K562 (cell line): ENCODE results near the gene EPB41L1. TPM values are rescaled to one million over a fixed set of nuclear protein-coding genes. Genes with fewer than 3 reads are reported as not detected.

Experiments
- ATAC-seq: fragments of 200-7000 bp; cut with Tn5 transposase; 3 replicates; pipeline ENCODE4 v1.9.1; 2020; ENCODE audit warnings: moderate library complexity
- BruUV-seq: library from RNA; stranded (reverse); fragments of 400-500 nt; replicated peaks from 2 replicates; lab custom pipeline; 2021; lab: Mats Ljungman, UMichigan
- CTCF ChIA-PET: fragments of 300-600 bp; formaldehyde crosslinking; extraction: SDS; loops from one replicate; lab custom pipeline; 2021; ENCODE audit warnings: low intra/inter-chr PET ratio; lab: Yijun Ruan, JAX
- POLR2A ChIA-PET: fragments of 300-600, 350-650 bp; sonication (Branson Sonifier 250); formaldehyde crosslinking; extraction: SDS; loops from one replicate; lab custom pipeline; 2021; ENCODE audit warnings: antibody characterized with exemption, inconsistent platforms; lab: Yijun Ruan, JAX
- DNase-seq, 4 experiments: peaks; one replicate each; pipeline versions ENCODE4 v3.0.0 to v3.0.0-alpha.2; 2011 to 2018; ENCODE audit warnings: low spot score in 3 of 4, mixed read lengths in 3 of 4; ENCODE audit errors: extremely low read depth in 1 of 4
- FAIRE-seq: peaks from 2 replicates; lab custom pipeline; 2011; peaks lifted over from hg19 to GRCh38; lab: Jason Lieb, UNC
- H2AFZ ChIP-seq: 2 replicates; pipeline ENCODE4 v1.6.0; 2011; ENCODE audit warnings: low read depth, low read length, control low read depth, inconsistent platforms
- H3K27ac ChIP-seq: fragments of 200-600 bp; 3 replicates; pipeline ENCODE4 v1.8.0; 2011; ENCODE audit warnings: low read depth, mild to moderate bottlenecking, control low read depth, inconsistent platforms, low read length, moderate library complexity, mixed read lengths; ENCODE audit errors: extremely low read depth
- H3K27me3 ChIP-seq, 2 experiments: fragments of 300-600 bp in 1 of 2; 2 replicates in 1 of 2; 3 replicates in 1 of 2; pipeline versions ENCODE4 v1.6.0 to v1.8.0; 2011; ENCODE audit warnings: inconsistent platforms in 2 of 2, low read length in 2 of 2, mild to moderate bottlenecking in 1 of 2, mixed read lengths in 1 of 2, moderate library complexity in 1 of 2; ENCODE audit not compliant: control insufficient read depth in 2 of 2, insufficient read depth in 2 of 2
- H3K36me3 ChIP-seq: fragments of 300-600 bp; 3 replicates; pipeline ENCODE4 v1.8.0; 2011; ENCODE audit warnings: mild to moderate bottlenecking, low read length, inconsistent platforms; ENCODE audit not compliant: control insufficient read depth, insufficient read depth
- H3K4me1 ChIP-seq, 2 experiments: fragments of 200-600 bp in 1 of 2; replicated peaks in 1 of 2; 2 replicates in 1 of 2; 3 replicates in 1 of 2; pipeline versions ENCODE4 v1.5.1 to v1.8.0; 2011; ENCODE audit warnings: inconsistent platforms in 2 of 2, low read length in 2 of 2, mild to moderate bottlenecking in 1 of 2, mixed read lengths in 1 of 2, moderate library complexity in 1 of 2; ENCODE audit not compliant: control insufficient read depth in 2 of 2, insufficient read depth in 2 of 2
- H3K4me2 ChIP-seq: 2 replicates; pipeline ENCODE4 v1.6.1; 2011; ENCODE audit warnings: low read length, control low read depth, inconsistent platforms, mixed read lengths; ENCODE audit not compliant: insufficient read depth
- H3K4me3 ChIP-seq: fragments of 200-600 bp; sonication (generic), shearing (Covaris generic); 2 replicates; pipeline ENCODE4 v1.5.1; 2016; ENCODE audit warnings: control low read depth, inconsistent platforms
- H3K79me2 ChIP-seq: fragments of 200-600 bp; 3 replicates; pipeline ENCODE4 v1.8.0; 2011; ENCODE audit warnings: low read length, inconsistent platforms; ENCODE audit not compliant: control insufficient read depth, insufficient read depth
- H3K9ac ChIP-seq, 2 experiments: 2 replicates each; pipeline versions ENCODE4 v1.6.0 to v1.6.1; 2011; ENCODE audit warnings: low read depth in 2 of 2, low read length in 2 of 2, control low read depth in 1 of 2, inconsistent platforms in 1 of 2, mild to moderate bottlenecking in 1 of 2, mixed read lengths in 1 of 2; ENCODE audit not compliant: insufficient read depth in 1 of 2
- H3K9me1 ChIP-seq: one replicate; pipeline ENCODE4 v1.6.0; 2011; ENCODE audit warnings: inconsistent platforms, mild to moderate bottlenecking, low read length, moderate library complexity; ENCODE audit not compliant: control insufficient read depth, insufficient read depth
- H3K9me3 ChIP-seq: replicated peaks from 2 replicates; pipeline ENCODE4 v1.5.1; 2011; ENCODE audit warnings: low read depth, low read length, inconsistent platforms; ENCODE audit not compliant: control insufficient read depth, insufficient read depth
- H4K20me1 ChIP-seq: replicated peaks from 2 replicates; pipeline ENCODE4 v1.6.1; 2011; ENCODE audit warnings: low read length, inconsistent platforms, mixed read lengths; ENCODE audit not compliant: control insufficient read depth, insufficient read depth
- C11orf30 ChIP-seq: fragments of 450-650 bp; IDR thresholded peaks from 2 replicates; pipeline ENCODE4 v1.6.1; 2016; ENCODE audit warnings: low read depth, mild to moderate bottlenecking
- DACH1 ChIP-seq: fragments of 450-650 bp; IDR thresholded peaks from 2 replicates; pipeline ENCODE4 v1.6.1; 2018; ENCODE audit not compliant: partially characterized antibody
- KDM1A ChIP-seq, 2 experiments: fragments of 450-650 bp; IDR thresholded peaks; 2 replicates each; pipeline ENCODE4 v1.6.1; 2016; ENCODE audit warnings: mild to moderate bottlenecking in 2 of 2
- MAFG ChIP-seq: fragments of 450-650 bp; conservative IDR thresholded peaks from 2 replicates; pipeline ENCODE4 v1.6.1; 2016; ENCODE audit warnings: missing genetic modification characterization, missing compliant biosample characterization
- MAFK ChIP-seq: IDR thresholded peaks from 2 replicates; pipeline ENCODE4 v1.6.1; 2011; ENCODE audit warnings: low read length, improper control_type of control experiment
- TCF7L2 ChIP-seq: fragments of 150-350 bp; IDR thresholded peaks from 2 replicates; pipeline ENCODE4 v1.6.1; 2016; ENCODE audit warnings: low read depth, mild to moderate bottlenecking, low read length, moderate library complexity
- ZNF316 ChIP-seq: fragments of 450-650 bp; IDR thresholded peaks from 2 replicates; pipeline ENCODE4 v1.6.1; 2016
- WGBS: fragments of 100-300 bp; shearing (Covaris generic); methylation state at CpG from one replicate; pipeline ENCODE4 v1.1.6; 2016; ENCODE audit warnings: low coverage, mixed read lengths; ENCODE audit not compliant: insufficient coverage; ENCODE audit errors: missing lambda C conversion rate; 5-methylcytosine and 5-hydroxymethylcytosine counted together
- in situ Hi-C: fragments of 300-500 bp; cut with MboI; formaldehyde crosslinking; loops from 4 replicates; pipeline ENCODE4 v1.15.0; 2018; ENCODE audit warnings: inconsistent platforms, mixed read lengths
- intact Hi-C: fragments of 100-400 bp; cut with micrococcal nuclease; formaldehyde crosslinking; loops from 2 replicates; pipeline ENCODE4 v1.14.2; 2022
- polyA plus RNA-seq, 8 experiments: library from polyadenylated mRNA; depleted of rRNA in 4 of 8; stranded (reverse) in 5 of 8; unstranded in 3 of 8; fragments of >200 nt; fragmentation: Nextera tagmentation in 2 of 8; fragmentation: Illumina TruSeq in 1 of 8; extraction: Ambion mirVana in 2 of 8; extraction: Trizol in 1 of 8; gene quantifications; 2 replicates each; pipeline versions ENCODE4 v1.2.1 to v1.2.3, GENCODE V29; 2011 to 2014; ENCODE audit warnings: inconsistent platforms in 1 of 8, missing spikeins in 1 of 8
- total RNA-seq, 7 experiments: library from RNA; depleted of rRNA in 6 of 7; stranded (reverse); fragments of >200 nt in 6 of 7; fragmentation: Illumina TruSeq in 2 of 7; extraction: Trizol in 2 of 7; gene quantifications; 2 replicates each; pipeline versions ENCODE4 v1.2.1 to v1.2.3, GENCODE V29; 2011 to 2021; ENCODE audit warnings: low replicate concordance in 1 of 7
- TF ChIP-seq, protein P1 (sequence below): IDR thresholded peaks from 3 replicates; pipeline ENCODE4 v1.6.1; 2011; ENCODE audit warnings: borderline replicate concordance, mild to moderate bottlenecking, moderate library complexity; ENCODE audit not compliant: insufficient read length; ENCODE audit errors: extremely low read depth

Gene EPB41L1
- total and polyA plus RNA-seq, 9 of the 15 experiments (the other 6 are each of a cell fraction or from before 2014, with no cell fraction given) = 0.11 to 4.3 (median 1.3) TPM

- Histone ChIP-seq H3K4me1 (peaks cover 5 to 7% of the 10 kb centered on the region in 2 experiments; a peak in 4 of 5 replicates), H3K9me1 (no peaks in the 10 kb centered on the region), H3K27ac (no peak overlapping the region), H3K4me3 (no peak overlapping the region), H3K27me3 (no peaks in the 10 kb centered on the region; a peak in 1 of 5 replicates), H4K20me1 (no peaks in the 10 kb centered on the region), H2AFZ (no peak overlapping the region), H3K4me2 (no peak overlapping the region), H3K9ac (no peak overlapping the region), H3K36me3 (peaks cover 46% of the 10 kb centered on the region; the same call in 2 of the 3 replicates), H3K79me2 (peaks cover 35% of the 10 kb centered on the region), H3K9me3 (no peaks in the 10 kb centered on the region)
- ATAC-seq (no peak), FAIRE-seq (no peak), DNase-seq (no peak)
- POLR2A ChIA-PET = interaction anchor here (0.9 to 1.5 kb wide), 3 partner anchors 11 to 18 kb away, joined by 3 read pairs; no protein-coding TSS in a partner anchor
- in situ Hi-C loops = no loop called here
- peak; percentile 25; the same call in 1 of the 2 replicates for TF ChIP-seq MAFK
- no peak for TF ChIP-seq TCF7L2
- TF ChIP-seq DACH1 = no peak
- peak; percentile 80 for TF ChIP-seq C11orf30
- TF ChIP-seq ZNF316 = peak; percentile 93
- peak in 1 of 2 experiments; percentile 23; a peak in 1 of 4 replicates for TF ChIP-seq KDM1A (IDR thresholded peaks at IDR 0.05)
- TF ChIP-seq MAFG (tag) = peak; percentile 76
- intact Hi-C loops = no loop called here
- CTCF ChIA-PET = interaction anchor here (0.6 kb wide), 1 partner anchor 245 kb away, joined by 3 read pairs; no protein-coding TSS in a partner anchor
- 73% methylated on average over 3 of the region's 3 CpGs for WGBS
- BruUV-seq = TSS peak; percentile 9
These were observed 83.6 kb downstream of the EPB41L1 start for GRCh38 chr20:36238153-36238552.

DNA sequence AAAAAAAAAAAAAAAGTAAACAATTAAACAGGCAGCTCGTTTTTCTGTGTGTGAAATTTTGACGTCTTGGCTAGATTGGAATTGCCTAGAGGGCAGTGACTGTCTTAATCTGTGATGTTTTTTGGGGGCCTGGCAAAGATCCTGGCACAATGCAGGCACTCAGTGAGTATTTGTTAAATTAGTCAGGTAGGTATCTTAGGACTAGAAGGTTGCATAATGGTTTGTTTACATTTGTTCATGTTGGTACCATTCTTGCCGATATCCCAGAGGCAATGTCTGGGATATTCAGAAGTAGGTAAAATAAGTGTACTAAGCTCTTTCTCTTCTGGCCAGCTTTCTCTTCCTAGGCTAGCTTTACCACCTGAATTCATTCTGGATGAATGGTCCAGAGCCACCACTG, 84.2 kb downstream of the EPB41L1 start:
- intact Hi-C loops (no loop called here), in situ Hi-C loops (no loop called here)
- ATAC-seq = no peak
- Histone ChIP-seq H3K4me3 (no peak overlapping the region), H2AFZ (no peak overlapping the region), H3K79me2 (peaks cover 35% of the 10 kb centered on the region), H3K4me2 (no peak overlapping the region), H3K9me3 (no peaks in the 10 kb centered on the region), H3K4me1 (peaks cover 5 to 7% of the 10 kb centered on the region in 2 experiments; a peak in 4 of 5 replicates), H4K20me1 (no peaks in the 10 kb centered on the region), H3K36me3 (peaks cover 52% of the 10 kb centered on the region; the same call in 2 of the 3 replicates), H3K27ac (no peak overlapping the region), H3K9me1 (no peaks in the 10 kb centered on the region), H3K9ac (no peak overlapping the region), H3K27me3 (no peaks in the 10 kb centered on the region)
- CTCF ChIA-PET = no interaction called here
- FAIRE-seq = no peak
- TF ChIP-seq, protein P1, sequence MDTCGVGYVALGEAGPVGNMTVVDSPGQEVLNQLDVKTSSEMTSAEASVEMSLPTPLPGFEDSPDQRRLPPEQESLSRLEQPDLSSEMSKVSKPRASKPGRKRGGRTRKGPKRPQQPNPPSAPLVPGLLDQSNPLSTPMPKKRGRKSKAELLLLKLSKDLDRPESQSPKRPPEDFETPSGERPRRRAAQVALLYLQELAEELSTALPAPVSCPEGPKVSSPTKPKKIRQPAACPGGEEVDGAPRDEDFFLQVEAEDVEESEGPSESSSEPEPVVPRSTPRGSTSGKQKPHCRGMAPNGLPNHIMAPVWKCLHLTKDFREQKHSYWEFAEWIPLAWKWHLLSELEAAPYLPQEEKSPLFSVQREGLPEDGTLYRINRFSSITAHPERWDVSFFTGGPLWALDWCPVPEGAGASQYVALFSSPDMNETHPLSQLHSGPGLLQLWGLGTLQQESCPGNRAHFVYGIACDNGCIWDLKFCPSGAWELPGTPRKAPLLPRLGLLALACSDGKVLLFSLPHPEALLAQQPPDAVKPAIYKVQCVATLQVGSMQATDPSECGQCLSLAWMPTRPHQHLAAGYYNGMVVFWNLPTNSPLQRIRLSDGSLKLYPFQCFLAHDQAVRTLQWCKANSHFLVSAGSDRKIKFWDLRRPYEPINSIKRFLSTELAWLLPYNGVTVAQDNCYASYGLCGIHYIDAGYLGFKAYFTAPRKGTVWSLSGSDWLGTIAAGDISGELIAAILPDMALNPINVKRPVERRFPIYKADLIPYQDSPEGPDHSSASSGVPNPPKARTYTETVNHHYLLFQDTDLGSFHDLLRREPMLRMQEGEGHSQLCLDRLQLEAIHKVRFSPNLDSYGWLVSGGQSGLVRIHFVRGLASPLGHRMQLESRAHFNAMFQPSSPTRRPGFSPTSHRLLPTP = no peak
- BruUV-seq = no TSS peak
- no peak for DNase-seq
- POLR2A ChIA-PET = interaction anchor here (0.6 to 1.5 kb wide), 3 partner anchors 13 to 1906 kb away, joined by 3 to 4 read pairs (median 3); no protein-coding TSS in a partner anchor
- 59% methylated on average over 3 of the region's 3 CpGs for WGBS
